ELF-1 (cell line): Measurements from ENCODE around the gene CBLL1.

ENCODE experiments used
- DNase-seq: peaks from one replicate; pipeline ENCODE4 v3.0.0-alpha.2; 2016; ENCODE audit warnings: low read depth, low spot score

Gene CBLL1, protein sequence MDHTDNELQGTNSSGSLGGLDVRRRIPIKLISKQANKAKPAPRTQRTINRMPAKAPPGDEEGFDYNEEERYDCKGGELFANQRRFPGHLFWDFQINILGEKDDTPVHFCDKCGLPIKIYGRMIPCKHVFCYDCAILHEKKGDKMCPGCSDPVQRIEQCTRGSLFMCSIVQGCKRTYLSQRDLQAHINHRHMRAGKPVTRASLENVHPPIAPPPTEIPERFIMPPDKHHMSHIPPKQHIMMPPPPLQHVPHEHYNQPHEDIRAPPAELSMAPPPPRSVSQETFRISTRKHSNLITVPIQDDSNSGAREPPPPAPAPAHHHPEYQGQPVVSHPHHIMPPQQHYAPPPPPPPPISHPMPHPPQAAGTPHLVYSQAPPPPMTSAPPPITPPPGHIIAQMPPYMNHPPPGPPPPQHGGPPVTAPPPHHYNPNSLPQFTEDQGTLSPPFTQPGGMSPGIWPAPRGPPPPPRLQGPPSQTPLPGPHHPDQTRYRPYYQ

DNA sequence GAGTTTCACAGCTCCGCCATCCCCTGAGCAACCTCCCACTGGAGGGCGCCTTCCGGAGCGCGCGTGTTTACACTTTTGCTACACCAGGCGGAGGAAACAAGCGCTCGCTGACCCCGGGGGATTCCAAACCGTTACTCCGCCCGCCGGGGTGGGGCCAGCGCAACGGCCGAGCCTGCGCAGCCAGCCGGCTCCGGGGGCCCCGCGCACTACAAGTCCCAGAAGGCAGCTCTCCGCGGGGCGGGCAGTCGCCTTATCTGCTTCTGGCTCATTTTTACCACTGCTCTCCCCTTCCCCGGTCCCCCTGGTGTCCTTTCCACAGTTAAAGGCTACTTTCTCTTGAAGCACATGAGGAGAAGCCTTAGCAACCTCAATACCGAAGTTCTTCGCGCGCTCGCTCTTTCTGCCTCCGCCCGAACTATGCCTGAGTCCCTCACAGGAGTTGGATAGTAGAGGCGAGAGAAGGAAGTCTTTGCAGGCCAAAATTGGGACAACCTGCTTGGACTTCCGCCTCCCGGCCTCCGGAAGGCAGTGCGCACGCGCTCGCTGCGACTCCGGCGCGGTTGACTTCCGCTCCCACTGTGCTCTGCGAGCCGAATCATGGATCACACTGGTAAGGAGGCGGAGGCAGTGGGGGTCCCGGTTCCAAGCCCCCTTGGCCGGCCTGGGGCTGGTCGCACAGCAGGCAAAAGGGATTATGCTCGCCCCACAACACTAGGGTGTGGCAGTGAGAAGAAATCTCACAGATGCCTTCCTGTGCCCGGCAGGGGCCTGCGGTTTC lies at the start of gene CBLL1:
Gene CBLL1, plus strand, starts transcription at position 576 of the 778 bp plus-strand sequence. Its CDS starts 22 bp downstream, at position 598.
- DNase-seq: peak; percentile 98

DNA sequence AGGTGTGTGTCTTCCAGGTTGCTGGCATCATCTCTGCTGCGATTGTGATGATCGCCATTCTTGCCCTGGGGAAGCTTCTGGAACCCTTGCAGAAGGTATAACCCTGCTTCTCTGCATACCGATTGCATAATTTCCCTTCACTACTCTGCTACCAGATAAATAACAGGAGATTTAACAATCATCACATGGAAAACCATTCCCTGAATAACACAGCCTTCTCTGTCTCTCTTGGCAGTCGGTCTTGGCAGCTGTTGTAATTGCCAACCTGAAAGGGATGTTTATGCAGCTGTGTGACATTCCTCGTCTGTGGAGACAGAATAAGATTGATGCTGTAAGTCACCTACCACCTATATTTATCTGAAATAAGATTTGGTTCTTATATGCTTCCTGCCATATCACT lies 49.6 kb upstream of the CBLL1 start:
- no peak for DNase-seq

DNA sequence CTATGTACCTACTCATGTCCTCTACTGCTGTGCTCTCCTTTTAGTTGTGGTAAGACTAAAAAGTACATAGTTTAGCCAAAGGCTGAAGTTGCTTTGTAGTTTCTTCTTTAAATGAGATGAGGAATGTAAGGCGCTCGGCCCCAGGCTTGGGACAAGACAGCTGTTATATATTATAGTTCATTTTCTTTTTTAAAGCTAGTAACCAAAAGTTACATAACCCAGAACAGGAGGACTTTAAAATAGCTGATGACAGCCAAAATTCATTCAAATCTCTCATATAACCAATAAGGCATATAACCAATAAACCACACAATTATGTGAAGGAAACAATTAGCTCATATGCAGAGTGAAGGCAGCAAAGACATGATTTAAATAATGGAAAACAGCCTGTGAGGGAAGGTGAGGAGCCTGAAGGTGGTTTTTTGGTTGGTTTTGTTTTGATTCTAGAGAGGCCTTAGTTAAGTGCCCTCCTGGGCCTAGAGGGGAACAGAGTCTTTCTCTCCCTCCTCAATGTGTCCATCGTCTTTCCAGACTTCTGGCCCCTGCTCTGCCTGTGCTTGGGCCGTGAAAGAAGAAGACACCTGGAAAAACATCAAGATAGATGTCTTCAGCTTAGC lies 47.5 kb upstream of the CBLL1 start:
- no peak for DNase-seq

DNA sequence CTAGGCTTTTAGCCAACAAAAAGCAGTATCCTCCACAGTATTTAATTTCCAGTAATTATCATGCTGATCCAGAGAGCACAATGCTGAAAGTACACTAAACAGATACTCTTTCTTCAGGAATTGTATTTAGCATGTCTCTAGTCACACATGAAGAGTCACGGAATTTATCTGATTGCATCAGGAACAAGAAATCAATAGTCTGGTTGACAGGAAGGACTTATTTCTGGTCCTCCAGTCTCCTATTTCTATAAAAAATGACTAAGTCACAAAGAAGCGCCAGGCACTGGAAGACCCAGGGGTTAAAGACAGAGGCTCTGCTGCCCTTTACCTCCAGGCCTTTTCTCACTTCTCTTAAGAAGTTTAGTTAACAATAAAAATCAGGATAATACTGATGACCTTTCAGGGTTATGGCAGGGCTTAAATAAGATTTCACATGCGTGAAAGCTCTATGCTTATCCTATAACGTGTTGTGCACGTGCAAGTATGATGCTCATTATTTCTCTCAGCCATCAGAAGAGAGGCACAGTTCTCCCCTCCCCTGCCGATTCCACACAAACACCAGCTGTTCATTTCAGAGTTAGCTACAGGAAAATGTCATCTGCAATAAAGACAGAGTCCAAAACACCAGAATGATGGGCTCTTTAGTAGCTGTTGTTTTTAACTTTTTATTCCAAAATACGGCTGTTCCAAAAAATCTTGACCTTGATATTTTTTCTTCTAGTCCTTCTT lies 46.5 kb upstream of the CBLL1 start:
- no peak for DNase-seq

DNA sequence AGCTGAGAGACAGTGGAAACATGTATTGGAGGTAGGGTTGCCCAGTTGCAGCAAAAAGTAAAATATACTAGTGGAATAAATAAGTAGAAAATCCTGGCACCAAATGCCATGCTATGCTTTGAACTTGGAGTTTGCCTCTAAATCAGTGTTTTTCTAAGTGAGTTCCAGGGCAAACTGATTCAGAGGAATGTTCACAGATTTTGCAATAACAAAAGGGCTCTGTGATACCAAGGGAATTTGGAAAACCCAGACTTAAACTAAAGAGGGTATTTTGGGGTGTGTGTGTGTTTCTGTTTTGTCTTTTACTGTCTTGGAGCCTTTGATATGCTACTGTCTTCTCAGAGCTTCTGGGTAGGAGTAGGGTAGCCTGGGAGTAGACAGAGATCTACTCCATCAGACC lies 43.4 kb upstream of the CBLL1 start:
- no peak for DNase-seq

DNA sequence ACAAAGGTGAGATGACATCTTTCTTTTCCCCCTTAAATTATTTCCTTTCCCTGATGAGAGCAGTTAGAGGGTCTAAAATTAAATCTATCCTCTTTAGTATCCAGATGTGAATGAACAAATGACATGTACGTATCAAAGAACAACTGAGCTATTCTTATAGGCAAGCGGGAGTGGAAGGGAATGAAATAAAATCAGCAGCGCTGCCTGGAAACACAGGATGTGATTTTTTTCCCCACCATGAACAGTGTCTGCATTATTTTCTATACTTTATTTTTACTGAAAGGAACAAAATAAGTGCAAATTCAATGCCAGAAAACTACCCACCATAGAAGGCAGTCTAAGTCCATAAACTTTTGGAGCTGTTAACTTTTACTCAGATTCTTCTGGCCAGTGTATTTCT lies 42.8 kb upstream of the CBLL1 start:
- no peak for DNase-seq

DNA sequence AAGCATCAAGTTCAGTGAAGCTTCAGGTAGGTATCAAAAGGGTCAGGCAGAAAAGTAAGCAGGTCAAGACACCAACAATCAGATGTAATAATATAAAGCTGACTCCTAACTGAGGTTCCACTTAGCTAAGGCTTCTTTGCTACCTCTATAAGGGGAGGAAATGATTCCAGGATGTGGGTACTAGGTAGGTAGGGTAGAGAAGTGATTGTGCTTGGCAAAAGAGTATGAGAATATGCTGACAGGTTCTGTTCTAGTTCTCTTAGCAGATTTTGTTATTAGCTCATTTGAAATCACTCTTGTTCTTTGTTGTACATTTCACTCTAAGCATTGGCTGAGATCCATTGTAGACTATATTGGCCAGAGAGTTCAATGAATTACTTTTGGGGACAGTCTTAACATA lies 40.7 kb upstream of the CBLL1 start:
- no peak for DNase-seq

DNA sequence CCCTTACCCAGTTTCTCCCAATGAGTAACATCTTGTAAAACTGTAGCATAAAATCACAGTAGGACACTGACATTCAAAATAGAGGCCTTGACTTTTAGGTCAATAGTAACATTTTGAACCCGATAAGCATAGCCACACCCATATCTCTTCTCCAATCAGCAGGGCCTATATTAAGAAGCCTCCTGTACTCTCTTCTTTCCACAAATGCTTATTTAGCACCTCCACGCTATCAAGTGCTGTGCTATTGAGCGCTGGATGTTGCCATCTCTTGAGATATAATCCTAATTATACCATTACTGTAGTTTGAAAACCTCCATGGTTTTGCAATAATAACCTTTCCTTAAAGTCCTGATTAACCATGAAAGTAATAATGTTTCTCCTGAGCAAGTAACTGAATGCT lies 40.1 kb upstream of the CBLL1 start:
- DNase-seq: no peak

DNA sequence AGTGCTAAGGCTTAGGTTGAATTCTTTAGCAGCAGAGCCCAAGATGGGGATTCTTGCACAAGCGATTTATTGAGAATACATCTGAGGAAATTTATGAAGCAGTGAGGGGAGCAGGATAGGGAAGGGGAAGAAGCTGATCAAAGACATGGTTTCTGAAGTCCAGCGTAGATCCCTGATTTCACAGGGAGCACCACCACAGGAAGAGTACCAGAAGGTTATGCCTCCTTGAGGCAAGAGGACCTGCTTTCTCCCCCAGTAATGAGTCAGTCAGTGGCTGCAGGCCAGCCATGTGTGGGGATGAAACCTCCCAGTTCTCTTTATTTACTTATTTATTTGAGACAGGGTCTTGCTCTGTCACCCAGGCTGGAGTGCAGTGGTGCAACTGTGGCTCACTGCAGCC lies 35.0 kb upstream of the CBLL1 start:
- DNase-seq: no peak

DNA sequence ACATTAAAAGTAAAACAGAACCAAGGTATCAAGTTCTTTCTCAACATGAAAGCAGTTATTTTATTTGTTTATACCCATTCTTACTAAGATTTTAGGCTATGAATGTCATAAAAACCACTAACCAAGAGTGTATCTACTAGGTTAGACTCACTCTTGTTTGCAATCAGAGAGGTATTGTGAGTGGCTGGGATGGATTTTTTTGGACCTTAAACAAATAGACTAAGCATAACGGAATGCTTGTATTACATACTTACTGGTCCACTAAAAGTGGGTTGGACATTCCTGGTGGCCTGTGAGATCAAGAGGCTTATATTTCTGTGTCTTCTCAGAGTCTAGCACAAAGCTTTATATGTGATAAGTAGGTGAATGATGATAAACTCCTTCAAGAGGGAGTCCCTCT lies 32.6 kb upstream of the CBLL1 start:
- no peak for DNase-seq

DNA sequence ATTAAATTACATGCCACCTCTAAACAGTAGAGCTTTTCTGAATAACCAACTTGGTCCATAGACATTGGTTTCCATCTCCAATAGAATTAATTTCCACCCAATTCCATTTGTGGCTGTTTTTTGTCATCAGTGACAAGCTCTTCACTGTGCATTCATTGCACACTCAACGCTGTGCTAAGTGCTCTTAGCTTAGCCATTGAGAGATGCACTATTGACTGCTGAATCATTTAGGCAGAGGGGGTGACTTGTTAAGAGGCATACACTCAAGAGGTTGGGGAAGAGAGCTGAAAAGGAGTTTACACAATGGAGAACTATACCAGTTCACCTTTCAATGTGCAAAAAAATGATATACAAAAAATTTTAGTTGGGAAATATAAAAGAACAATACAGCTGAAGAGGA lies 31.9 kb upstream of the CBLL1 start:
- DNase-seq: no peak

DNA sequence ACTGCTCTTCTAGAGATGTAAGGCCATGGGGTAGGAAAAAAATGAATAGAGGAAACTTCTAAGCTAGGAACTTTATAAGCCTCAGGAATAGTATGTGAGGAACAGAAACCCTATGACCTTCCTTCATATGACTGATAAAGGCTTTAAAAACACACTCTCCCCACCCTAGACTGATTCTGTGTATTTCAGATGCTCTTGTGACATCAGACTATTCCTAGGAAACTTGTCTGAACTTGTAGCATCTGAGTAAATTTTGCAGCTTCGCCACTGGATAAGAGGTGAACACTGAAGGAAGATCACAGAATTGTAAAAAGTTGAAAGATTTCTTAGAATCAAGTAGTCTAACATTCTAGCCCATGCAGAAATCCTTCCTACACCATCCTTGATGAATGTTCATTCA lies 31.0 kb upstream of the CBLL1 start:
- no peak for DNase-seq

DNA sequence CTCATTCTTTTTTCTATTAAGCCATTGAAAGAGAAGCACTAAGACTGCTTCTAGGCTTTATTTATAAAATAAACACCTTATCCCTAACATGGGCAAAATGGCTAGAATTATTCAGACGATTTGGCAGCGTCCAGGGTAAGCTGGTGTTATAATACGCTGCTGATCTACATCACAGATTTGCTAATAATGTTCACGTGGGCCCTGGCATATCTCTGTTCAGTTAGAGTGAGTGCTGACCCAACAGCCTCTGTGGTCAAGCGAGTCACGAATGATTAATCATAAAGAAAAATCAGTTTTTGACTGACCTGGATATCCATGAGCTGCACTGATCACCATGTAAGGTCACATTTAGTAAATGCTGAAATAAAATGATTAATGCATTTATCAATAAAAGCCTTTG lies 28.4 kb upstream of the CBLL1 start:
- no peak for DNase-seq

DNA sequence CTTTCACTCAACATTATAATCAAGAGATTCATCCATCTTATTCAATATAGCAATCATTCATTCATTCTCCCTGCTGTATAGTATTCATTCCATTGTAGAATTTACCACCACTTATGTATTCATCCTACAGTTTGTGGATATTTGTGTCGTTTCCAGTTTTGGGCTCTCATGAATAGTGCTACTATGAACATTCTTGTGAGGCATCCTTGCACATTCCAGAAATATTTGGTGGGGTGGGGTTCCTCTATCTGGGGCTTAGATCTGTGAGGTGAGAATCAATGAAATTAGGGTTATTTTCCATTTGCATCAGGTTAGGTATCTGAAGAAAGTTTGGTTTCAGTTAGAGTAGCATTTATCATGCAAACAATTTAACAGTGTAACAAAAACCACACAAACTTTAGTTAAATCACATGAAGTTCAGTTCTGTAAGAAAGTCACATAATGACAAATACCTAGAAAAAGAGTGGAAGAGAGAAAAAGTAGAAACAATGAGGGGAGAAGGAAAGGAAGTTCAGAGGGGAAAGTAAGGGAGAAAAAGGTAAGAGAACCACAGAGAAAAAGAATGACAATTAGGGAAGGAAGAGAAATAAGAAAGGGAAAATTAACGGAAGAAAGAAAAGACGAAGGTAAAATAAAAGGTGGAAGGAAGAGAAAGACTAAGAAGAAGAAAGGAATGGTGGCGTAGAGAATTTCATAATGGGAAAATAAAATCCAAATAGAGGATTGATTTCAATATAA lies 25.3 kb upstream of the CBLL1 start:
- DNase-seq: no peak

DNA sequence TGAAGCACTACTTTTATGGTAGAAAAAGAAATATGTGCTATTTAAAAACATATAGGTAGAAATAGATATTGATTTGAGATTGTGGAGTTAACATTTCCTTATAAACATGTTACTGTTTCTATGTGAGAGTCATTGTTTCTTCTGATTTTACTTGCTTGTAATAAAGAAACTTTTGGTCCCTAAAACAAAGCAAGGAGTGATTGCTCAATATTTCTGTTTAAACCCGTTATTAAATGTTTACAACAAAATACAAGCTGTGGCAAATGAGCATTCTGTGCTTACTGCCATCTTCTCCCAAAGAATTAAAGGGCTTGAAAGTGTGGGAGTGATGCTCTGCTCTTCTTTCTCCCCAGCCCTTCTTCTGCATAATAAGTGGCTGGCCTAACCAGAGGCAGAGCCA lies 22.7 kb upstream of the CBLL1 start:
- no peak for DNase-seq

DNA sequence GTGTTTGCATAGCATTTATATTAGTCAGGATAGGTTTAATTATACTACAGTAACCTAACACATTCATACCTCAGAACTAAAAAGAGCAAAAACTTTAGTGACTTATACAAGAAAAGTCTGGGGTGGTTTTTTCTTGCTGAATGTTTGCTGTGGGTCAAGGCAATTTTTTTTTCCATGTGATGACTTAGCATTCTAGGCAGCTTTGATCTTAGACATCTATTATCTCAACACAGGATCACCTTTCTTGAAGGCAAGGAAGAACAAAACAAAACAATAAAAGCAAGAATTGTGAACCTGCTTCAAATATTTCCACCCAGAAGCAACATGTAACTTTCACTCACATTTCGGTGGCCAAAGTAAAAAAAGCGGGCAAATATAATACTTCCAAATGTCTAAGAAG lies 20.7 kb upstream of the CBLL1 start:
- DNase-seq: no peak

DNA sequence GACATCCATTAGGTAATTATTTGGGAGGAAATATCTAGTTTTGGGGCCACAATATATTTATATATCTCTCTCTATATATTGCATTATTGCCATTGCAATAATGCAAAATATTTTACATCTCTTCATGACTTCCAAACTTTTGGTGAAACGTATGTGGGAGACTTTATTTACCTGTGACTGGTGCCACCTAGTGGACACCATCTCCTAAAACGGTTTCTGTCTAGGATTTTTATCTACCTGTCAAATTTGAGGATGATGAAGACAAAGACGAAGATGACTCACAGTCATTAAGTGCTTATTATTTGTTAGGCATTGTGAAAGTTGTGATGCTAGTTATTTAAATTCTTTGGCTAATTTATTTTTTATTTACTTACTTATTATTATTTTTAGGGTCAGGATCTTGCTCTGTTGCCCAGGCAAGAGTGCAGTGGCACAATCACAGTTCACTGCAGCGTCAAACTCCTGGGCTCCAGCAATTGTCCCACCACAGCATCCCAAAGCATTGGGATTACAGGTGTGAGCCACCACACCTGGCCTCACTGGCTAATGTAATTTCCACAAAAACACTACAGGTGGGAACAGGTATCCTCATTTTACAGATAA lies 18.7 kb upstream of the CBLL1 start:
- no peak for DNase-seq

DNA sequence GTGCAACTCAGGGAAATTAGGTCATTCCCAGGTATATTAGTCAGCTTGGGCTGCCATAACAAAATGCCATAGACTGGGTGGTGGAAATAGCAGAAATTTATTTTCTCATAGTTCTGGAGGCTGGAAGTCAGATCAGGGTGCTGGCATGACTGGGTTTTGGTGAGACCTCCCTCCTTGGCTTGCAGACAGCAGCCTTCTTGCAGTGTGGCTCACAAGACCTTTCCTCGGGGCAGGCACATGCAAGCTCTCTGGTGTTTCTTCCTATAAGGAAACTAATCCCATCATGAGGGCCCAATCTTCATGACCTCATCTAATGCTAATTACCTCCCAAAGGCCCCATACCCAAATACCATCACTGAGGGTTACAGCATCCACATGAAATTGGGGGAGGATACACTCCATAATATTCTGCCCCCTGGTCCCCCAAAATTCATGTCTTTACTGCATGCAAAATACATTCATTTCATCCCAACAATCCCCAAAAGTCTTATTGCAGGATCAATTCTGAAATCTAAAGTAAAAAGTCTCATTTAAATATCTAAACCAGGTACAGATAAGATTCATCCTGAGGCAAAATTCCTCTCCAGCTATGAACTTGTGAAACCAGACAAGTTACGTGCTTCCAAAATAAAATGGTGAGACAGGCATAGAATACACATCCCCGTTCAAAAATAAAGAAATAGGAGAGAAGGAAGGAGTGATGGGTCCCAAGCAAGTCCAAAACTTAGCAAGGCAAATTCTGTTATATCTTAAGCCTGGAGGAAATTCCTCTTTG lies 17.4 kb upstream of the CBLL1 start:
- DNase-seq: no peak

DNA sequence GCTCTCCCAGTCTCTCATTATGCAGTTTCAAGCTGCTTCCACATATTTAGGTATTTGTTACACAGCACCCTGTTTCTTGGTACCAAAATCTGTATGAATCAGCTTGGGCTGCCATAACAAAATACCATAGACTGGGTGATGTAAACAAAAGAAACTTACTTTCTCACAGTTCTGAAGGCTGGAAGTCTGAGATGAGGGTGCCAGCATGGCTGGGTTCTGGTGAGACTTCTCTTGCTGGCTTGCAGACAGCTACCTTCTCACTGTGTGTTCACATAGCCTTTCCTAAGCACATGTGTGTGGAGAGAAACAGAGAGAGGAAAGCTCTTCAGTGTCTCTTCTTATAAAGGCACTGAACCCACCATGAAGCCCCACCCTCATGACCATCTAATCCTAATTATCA lies 15.7 kb upstream of the CBLL1 start:
- DNase-seq: no peak
